Measurements from ENCODE around the gene FRMD6.
"Not testable (repeated sequence)": the region's sequence is repeated elsewhere in the genome, so short reads cannot be mapped to it uniquely, and the experiment has no call there.

FRMD6 gene

DNA sequence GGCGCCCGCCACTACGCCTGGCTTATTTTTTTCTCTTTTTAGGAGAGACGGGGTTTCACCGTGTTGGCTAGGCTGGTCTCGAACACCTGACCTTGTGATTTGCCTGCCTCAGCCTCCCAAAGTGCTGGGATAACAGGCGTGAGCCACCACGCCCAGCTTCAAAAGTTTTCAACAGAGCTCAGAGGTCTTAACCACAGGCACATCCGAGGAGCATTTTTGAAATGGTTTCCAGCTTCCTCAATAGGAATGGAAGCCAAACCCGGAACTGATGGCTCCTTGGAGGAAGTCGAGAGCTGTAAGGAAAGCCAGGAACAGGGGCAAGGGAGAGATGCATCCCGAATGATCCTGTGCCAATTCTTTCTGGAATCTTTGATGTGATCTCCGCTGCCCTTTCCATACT lies 114.0 kb downstream of the FRMD6 start:
- H3K4me3 ChIP-seq (ENCODE audit: low read depth, low read length), result not testable (repeated sequence)

DNA sequence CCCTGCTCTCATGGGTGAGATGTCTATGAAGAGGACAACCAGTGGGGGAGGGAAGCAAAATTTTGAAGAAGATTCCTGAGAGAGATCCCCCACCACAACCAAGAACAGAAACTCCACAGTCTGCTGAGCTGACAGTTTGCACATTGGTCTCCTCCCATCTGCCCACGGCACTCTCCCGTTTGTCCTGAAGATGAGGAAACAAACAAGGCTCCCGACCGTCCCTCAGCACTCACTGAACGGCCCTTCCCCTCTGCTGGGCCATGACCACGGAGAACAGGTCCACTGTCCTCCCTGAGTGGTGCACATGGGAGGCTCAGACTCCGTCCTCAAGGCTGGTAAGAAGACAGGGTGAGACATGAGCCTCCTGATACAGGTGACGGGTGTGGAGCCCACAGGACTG lies 114.9 kb downstream of the FRMD6 start:
- H3K4me3 ChIP-seq (ENCODE audit: low read depth, low read length), result not testable (repeated sequence)

DNA sequence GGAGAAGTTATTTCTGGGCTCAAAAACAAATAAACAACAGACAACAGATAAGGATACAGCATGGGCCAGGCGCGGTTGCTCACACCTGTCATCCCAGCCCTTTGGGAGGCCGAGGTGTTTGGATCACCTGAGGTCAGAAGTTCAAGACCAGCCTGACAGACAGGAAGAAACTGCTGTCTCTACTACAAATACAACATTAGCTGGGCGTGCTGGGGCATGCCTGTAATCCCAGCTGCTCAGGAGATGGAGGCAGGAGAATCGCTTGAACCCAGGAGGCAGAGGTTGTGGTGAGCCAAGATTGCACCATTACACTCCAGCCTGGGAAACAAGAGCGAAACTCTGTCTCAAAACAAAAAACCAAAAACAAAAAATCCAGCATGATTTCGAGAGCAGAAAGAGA lies 117.6 kb downstream of the FRMD6 start:
- not testable (repeated sequence) for H3K4me3 ChIP-seq (ENCODE audit: low read depth, low read length)

DNA sequence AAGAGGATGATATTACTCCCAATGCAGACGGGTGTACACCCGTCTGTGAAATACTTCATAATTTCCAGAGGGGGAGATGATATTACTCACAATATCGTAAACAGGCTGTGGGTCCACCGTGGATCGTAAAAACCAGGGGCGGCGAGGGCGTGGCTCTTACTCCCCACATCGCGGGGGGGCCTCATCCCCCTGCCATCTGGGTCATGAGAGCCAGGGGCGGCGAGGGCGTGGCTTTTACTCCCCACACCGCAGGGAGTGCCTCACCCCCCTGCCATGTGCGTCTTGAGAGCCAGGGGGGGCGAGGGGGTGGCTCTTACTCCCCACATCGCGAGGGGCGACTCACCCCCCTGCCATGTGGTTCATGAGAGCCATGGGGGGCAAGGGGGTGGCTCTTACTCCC lies 122.5 kb downstream of the FRMD6 start:
- H3K4me3 ChIP-seq (ENCODE audit: low read depth, low read length), result no peak overlapping the region

DNA sequence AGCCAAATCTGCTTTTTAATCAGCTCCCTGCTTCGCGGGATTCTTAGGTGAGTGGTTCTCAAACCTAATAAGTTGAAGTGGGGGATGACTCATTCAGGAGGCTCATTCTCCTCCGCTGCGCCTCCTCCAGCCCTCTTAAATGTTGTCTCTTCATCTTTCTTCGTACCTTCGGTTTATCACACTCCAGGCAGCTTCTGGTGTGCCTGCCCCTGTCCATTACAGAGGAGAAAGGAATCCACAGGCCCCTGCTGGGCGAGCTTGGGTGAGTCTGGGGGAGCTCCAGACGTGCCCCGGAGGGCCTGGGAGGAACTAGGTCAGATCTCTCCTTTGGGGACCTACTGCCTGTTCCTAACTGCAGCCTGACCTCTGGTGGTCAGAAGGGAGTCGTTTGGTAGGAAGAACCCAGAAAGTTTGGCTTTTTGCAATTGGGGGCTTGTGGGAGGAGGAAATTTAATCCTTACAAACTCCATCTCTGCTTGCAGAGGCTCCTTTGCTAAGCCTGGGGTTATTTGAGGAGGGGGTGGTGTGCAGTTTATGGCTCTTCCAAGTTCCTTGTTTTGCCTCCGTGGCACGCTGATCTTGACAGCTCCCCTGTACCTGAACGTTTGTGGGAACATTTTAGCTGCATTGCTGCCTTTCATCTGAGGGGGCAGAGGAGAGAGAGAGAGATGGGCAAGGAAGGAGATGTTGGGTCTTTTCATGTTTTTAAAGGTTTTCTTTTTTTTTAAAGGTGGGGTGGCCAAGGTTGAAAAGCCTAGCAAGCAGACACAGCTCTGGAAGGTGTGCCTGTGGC lies 124.6 kb downstream of the FRMD6 start:
- H3K4me3 ChIP-seq (ENCODE audit: low read depth, low read length), result no peak overlapping the region

DNA sequence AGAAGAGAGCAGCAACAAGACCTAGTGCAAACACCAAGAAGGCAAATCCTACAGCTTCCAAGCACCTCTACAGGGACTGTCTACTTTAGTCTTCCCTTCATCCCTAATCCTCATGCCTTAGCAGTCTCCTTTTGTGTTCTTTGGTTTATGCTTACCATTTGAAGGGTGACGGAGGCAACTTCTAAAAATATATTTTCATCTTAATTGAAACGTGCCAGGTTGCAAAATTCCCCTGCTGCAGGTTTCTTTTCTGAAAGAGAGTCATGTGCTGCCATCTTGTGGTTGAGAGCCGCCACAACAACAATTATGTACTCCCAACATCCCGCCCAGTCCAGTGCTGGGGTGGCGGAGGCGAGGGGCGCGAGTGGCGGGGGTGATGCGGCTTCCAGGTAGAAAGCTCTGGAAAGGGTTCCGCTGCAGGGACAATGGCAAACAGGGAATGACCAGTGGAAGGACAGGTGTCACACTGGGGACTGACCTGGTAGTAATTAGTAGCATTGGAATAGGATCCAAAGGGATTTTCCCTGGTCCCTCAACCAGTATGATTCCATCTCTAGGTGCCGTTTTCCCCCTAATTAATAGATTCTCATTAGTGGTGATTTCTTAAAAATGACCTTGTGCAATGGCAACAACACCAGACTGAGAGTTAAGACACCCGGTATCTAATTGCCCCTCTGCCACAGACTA lies 128.4 kb downstream of the FRMD6 start:
- no peak overlapping the region for H3K4me3 ChIP-seq (ENCODE audit: low read depth, low read length)

Data from iPS-11a (cell line).